ENCODE measurements around the gene FSD1L.
A peak's percentile ranks its signal among the peaks of the same experiment; 100 is the strongest.
"Not testable (repeated sequence)": the region's sequence is repeated elsewhere in the genome, so short reads cannot be mapped to it uniquely, and the experiment has no call there.

Gene FSD1L

GRCh38 chr9:105496826-105497225 is 49.0 kb downstream of the FSD1L start:
- peak; percentile 46 for DNase-seq

DNA sequence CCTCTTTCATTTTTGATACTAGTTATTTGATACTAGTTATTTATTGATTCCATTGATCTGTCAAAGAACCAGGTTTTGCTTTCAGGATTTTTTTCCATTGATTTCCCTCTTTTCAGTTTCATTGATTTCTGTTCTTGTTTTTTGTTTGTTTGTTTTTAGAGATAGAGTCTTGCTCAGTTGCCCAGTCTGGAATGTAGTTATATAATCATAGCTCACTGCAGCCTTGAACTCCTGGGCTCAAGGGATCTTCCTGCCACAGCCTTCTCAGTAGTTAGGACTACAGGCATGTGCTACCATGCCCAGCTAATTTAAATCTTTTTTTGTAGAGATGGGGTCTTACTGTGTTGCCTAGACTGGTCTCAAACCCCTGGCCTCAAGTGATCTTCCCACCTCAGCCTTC is 49.9 kb downstream of the FSD1L start:
- no peak for DNase-seq

GRCh38 chr9:105500108-105500766 is 52.4 kb downstream of the FSD1L start:
- peak; percentile 88 for DNase-seq

DNA sequence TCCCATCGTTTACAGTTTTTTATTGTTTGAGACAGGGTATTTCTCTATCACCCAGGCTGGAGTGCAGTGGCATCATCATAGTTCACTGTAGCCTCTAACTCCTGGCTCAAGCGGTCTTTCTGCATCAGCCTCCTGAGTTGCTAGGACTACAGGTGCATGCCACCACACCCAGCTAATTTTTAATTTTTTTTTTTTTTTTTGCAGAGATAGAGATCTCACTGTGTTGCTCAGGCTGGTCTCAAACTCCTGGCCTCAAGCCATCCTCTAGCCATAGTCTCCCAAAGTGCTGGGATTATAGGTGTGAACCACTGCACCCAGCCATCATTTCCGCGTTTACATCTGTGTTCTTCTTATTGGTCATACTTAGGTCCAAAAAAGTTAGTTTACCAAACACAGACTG is 53.6 kb downstream of the FSD1L start:
- DNase-seq: no peak

- no peak for DNase-seq
Observed at GRCh38 chr9:105502276-105502675, 54.4 kb downstream of the FSD1L start.

- DNase-seq: peak; percentile 21
Observed at GRCh38 chr9:105503881-105504280, 56.0 kb downstream of the FSD1L start.

- no peak for DNase-seq
Observed at GRCh38 chr9:105507096-105507790, 59.4 kb downstream of the FSD1L start.

GRCh38 chr9:105508530-105508929 is 60.7 kb downstream of the FSD1L start:
- no peak for DNase-seq

GRCh38 chr9:105510024-105510423 is 62.2 kb downstream of the FSD1L start:
- DNase-seq: peak; percentile 54

GRCh38 chr9:105511446-105511845 is 63.6 kb downstream of the FSD1L start:
- DNase-seq: peak; percentile 2

GRCh38 chr9:105515811-105516413 is 68.1 kb downstream of the FSD1L start:
- no peak for DNase-seq

GRCh38 chr9:105519710-105520369 is 72.0 kb downstream of the FSD1L start:
- DNase-seq: not testable (repeated sequence)

DNA sequence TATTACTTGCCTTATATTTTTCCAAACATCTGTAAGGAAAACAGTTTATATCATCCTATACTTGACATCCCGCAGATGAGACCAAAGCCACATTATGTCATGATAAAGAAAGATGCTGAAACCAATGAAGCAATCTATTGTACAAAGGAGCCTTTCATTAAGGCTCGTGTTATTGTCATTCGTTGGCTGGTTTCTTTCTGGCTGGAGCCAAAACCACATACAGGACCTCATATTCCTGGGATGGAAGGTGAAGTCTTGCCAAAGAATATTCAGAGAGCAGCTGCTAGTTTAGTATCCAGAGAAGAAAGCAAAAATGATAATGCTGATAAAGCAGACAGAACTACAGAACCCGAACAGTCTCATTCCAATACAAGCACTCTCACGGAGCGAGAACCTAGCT is 73.2 kb downstream of the FSD1L start:
- DNase-seq: not testable (repeated sequence)

GRCh38 chr9:105522618-105523385 is 75.0 kb downstream of the FSD1L start:
- not testable (repeated sequence) for DNase-seq

DNA sequence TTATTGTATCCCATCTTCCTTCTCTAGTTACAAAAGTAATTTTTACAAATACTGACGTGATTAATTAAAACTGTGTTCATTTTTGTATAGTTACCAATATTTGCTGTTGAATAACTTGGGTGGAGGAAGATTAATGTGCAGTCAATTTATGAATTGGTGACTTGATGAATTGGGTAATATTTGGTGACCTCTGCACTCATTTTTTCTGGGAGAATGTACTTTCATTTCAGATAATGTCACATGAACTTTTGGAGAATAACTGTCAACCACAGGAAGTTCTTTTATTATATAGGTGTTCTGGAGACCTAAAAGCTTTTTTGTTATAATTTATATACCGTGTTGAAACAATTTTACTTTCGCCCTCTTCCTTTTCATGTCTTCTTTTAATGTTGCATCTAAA is 83.7 kb downstream of the FSD1L start:
- DNase-seq: no peak

- DNase-seq: no peak
Observed at GRCh38 chr9:105535920-105536668, 88.3 kb downstream of the FSD1L start.

- no peak for DNase-seq
Observed at GRCh38 chr9:105539452-105539851, 91.6 kb downstream of the FSD1L start.

DNA sequence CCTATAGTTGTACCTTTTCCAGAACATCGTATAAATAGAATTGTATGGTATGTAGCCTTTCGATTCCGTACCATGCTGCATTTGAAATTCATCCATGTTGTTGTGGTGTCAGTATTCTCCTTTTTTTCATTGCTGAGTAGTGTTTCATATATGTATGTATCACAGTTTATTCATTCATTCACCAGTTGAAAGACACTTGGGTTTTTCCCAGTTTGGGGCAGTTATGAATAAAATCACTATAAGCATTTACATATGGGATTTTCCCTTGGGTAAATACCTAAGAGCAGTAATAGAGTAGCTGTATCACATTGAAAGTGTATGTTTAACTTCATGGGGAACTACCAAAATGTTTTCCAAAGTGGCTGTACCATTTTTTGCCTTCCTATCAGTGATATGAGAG is 94.0 kb downstream of the FSD1L start:
- DNase-seq: no peak

GRCh38 chr9:105554042-105554441 is 106.2 kb downstream of the FSD1L start:
- no peak for DNase-seq

- DNase-seq: peak; percentile 69
Observed at GRCh38 chr9:105557804-105558610, 110.2 kb downstream of the FSD1L start, which contains the start of gene FKTN. Gene FKTN (plus strand): TSS chr9:105558131. CDS start chr9:105575033, 16,902 bp downstream.

DNA sequence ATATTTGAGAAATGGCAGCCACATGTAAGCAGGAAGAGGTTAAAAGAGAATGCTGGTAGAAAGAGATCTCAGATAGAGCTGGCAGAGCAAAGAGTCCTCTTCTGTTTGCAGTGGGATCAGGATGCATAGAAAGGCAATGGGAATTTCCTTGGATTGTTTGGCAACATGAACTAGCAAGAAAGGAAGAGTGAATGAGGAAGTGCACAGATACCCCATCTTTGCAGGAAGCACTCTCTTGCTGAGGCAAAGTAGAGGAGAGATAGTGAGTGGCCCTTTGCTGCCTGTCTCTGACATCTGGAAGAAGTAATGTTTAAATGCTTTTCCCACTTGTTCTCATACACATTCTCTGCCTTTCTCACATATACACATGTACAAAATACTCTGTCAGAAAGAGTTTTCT is 124.6 kb downstream of the FSD1L start:
- no peak for DNase-seq
